Prostate gland (tissue), 2 donors: ENCODE data around the gene RAD51B. TPM values are rescaled to one million over a fixed set of nuclear protein-coding genes. Genes with fewer than 3 reads are reported as not detected.

Source experiments
- DNase-seq: peaks from one replicate; pipeline ENCODE4 v3.0.0-alpha.2; 2019; ENCODE audit warnings: low spot score
- H3K27ac ChIP-seq, 2 donors: fragments of 200-600 bp; sonication (generic); 2 replicates each; pipeline ENCODE4 v1.5.1; 2017 to 2019
- H3K27me3 ChIP-seq: fragments of 200-600 bp; sonication (generic); replicated peaks from 2 replicates; pipeline ENCODE4 v1.5.1; 2019; ENCODE audit not compliant: insufficient read depth
- H3K36me3 ChIP-seq, 2 donors: fragments of 200-600 bp; sonication (generic); 1 replicate in 1 of 2; 2 replicates in 1 of 2; pipeline versions ENCODE4 v1.5.1 to v1.8.1; 2017 to 2019
- H3K4me1 ChIP-seq: fragments of 200-600 bp; sonication (generic); replicated peaks from 2 replicates; pipeline ENCODE4 v1.5.1; 2019
- H3K4me3 ChIP-seq, 2 donors: fragments of 200-600 bp; sonication (generic); 2 replicates each; pipeline ENCODE4 v1.5.1; 2017 to 2019
- H3K9me3 ChIP-seq: fragments of 200-600 bp; sonication (generic); 2 replicates; pipeline ENCODE4 v1.5.1; 2017
- CTCF ChIP-seq, 4 experiments: fragments of 200-600 bp in 2 of 4; fragments of 450-650 bp in 2 of 4; sonication (generic) in 2 of 4; IDR thresholded peaks; 1 replicate in 3 of 4; 2 replicates in 1 of 4; pipeline ENCODE4 v1.5.1; 2016 to 2019; ENCODE audit warnings: antibody characterized with exemption in 4 of 4, mild to moderate bottlenecking in 2 of 4, moderate library complexity in 2 of 4
- POLR2A ChIP-seq: fragments of 450-650 bp; IDR thresholded peaks from one replicate; pipeline ENCODE4 v1.6.1; 2016; ENCODE audit warnings: antibody characterized with exemption, mild to moderate bottlenecking
- POLR2AphosphoS5 ChIP-seq: sonication (generic); formaldehyde crosslinking; IDR thresholded peaks from one replicate; pipeline ENCODE4 v1.6.1; 2017; ENCODE audit warnings: antibody characterized with exemption
- WGBS: methylation state at CpG from one replicate; pipeline ENCODE4 v1.1.5; 2018; 5-methylcytosine and 5-hydroxymethylcytosine counted together
- intact Hi-C: fragments of 100-400 bp; cut with DNase I; formaldehyde crosslinking; loops from one replicate; pipeline ENCODE4 v1.14.2; 2022
- total RNA-seq, 2 donors: library from RNA; depleted of rRNA; stranded (reverse); fragments of >200 nt; gene quantifications; one replicate each; pipeline ENCODE4 v1.1.0, GENCODE V29; 2016

The RAD51B gene
- total RNA-seq, 2 donors from 2014 or later = 14.9 to 35.8 TPM

- intact Hi-C loops = no loop called here
- 95% methylated on average over 1 of the region's 1 CpG for WGBS
- Histone ChIP-seq H3K4me1 (no peaks in the 10 kb centered on the region), H3K27ac (no peak overlapping the region), H3K36me3 (no peaks in the 10 kb centered on the region), H3K27me3 (no peaks in the 10 kb centered on the region), H3K9me3 (no peaks in the 10 kb centered on the region), H3K4me3 (no peak overlapping the region)
- TF ChIP-seq CTCF (IDR thresholded peaks at IDR 0.05) (no peak), POLR2A (no peak), POLR2AphosphoS5 (no peak)
- DNase-seq = no peak
These were observed 389.2 kb downstream of the RAD51B start for GRCh38 chr14:68208626-68209317.

GRCh38 chr14:68210729-68211299 lies 391.2 kb downstream of the RAD51B start:
- intact Hi-C loops = no loop called here
- Histone ChIP-seq H3K27ac (peak overlapping the region in 1 of 2 donors; percentile 15), H3K4me1 (no peaks in the 10 kb centered on the region), H3K9me3 (no peaks in the 10 kb centered on the region), H3K4me3 (no peak overlapping the region), H3K27me3 (no peaks in the 10 kb centered on the region), H3K36me3 (no peaks in the 10 kb centered on the region)
- TF ChIP-seq POLR2AphosphoS5 (peak; percentile 10), CTCF (IDR thresholded peaks at IDR 0.05) (no peak)
- WGBS = 75% methylated on average over 5 of the region's 5 CpGs
- no peak for DNase-seq

GRCh38 chr14:68211421-68211820 lies 391.8 kb downstream of the RAD51B start:
- intact Hi-C loops = no loop called here
- no peaks in the 10 kb centered on the region for H3K4me1 ChIP-seq
- no peaks in the 10 kb centered on the region for H3K36me3 ChIP-seq
- no peak for DNase-seq
- H3K9me3 ChIP-seq = no peaks in the 10 kb centered on the region
- no peak for TF ChIP-seq CTCF (IDR thresholded peaks at IDR 0.05)
- no peak for TF ChIP-seq POLR2A
- no peak for TF ChIP-seq POLR2AphosphoS5
- WGBS = 86% methylated on average over 2 of the region's 2 CpGs
- peak overlapping the region in 1 of 2 donors; percentile 15 for H3K27ac ChIP-seq
- H3K27me3 ChIP-seq = no peaks in the 10 kb centered on the region
- H3K4me3 ChIP-seq = no peak overlapping the region

- DNase-seq = no peak
- Histone ChIP-seq H3K27ac (no peak overlapping the region), H3K4me3 (no peak overlapping the region), H3K36me3 (no peaks in the 10 kb centered on the region), H3K4me1 (no peaks in the 10 kb centered on the region), H3K27me3 (no peaks in the 10 kb centered on the region), H3K9me3 (no peaks in the 10 kb centered on the region)
- intact Hi-C loops = no loop called here
- WGBS = 61% methylated on average over 2 of the region's 2 CpGs
- TF ChIP-seq CTCF (IDR thresholded peaks at IDR 0.05) (no peak), POLR2AphosphoS5 (no peak), POLR2A (no peak)
These were observed 392.3 kb downstream of the RAD51B start for GRCh38 chr14:68211886-68212285.

- intact Hi-C loops = no loop called here
- no peak for TF ChIP-seq CTCF (IDR thresholded peaks at IDR 0.05)
- TF ChIP-seq POLR2AphosphoS5 = no peak
- no peak for TF ChIP-seq POLR2A
- H3K4me3 ChIP-seq = no peak overlapping the region
- no peaks in the 10 kb centered on the region for H3K27me3 ChIP-seq
- DNase-seq = no peak
- no peaks in the 10 kb centered on the region for H3K36me3 ChIP-seq
- no peak overlapping the region for H3K27ac ChIP-seq
- H3K9me3 ChIP-seq = no peaks in the 10 kb centered on the region
- H3K4me1 ChIP-seq = no peaks in the 10 kb centered on the region
These were observed 392.8 kb downstream of the RAD51B start for GRCh38 chr14:68212361-68212760.
